Measurements from ENCODE around the gene POLN.
A peak's percentile ranks its signal among the peaks of the same experiment; 100 is the strongest.

Gene POLN

DNA sequence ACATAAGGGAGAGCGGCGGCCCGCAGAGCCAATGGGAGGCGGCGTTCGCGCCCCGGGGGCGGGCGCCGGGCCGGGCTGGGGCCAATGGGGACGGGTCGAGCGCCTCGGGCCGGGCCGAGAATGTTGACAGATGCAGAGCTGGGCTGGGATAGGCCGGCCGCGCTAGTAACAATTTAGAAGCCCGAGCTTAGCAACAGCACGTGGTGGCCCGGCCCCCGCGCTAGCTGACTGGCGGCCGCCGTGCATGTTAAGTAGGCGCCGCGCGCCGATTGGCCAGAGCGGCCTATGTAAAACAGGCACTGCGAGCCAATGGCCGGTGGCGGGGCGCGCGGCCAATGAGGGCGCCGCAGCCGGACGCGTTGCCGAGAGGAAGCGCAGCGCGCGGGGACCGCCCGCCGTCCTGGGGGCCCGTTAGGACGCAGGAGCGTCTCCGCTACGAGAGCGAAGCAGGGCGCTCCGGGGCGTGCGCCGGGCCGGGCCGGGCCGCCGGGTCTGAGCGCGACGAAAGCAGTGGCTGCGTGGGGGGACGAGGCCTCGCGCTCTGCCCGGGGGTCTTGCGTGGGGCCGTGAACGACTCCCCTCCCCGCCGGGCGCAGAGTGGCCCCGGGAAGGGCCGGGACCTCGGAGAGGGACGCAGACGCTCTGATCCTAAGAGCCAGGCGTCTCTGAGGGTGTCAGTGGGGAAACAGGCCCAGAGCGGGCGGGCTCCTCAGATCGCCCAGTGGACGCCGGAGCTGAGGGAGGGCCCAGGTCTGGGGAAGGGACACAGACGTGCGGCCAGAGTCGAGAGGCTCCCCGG is 20.4 kb upstream of the POLN start:
- DNase-seq (ENCODE audit: low spot score), result peak; percentile 98

GRCh38 chr4:2261853-2262144 is 19.9 kb upstream of the POLN start, which contains the start of gene MXD4:
TSS of gene MXD4 (minus strand) at chr4:2262109. CDS start at chr4:2261980, 129 bp downstream.
- no peak for DNase-seq (ENCODE audit: low spot score)

DNA sequence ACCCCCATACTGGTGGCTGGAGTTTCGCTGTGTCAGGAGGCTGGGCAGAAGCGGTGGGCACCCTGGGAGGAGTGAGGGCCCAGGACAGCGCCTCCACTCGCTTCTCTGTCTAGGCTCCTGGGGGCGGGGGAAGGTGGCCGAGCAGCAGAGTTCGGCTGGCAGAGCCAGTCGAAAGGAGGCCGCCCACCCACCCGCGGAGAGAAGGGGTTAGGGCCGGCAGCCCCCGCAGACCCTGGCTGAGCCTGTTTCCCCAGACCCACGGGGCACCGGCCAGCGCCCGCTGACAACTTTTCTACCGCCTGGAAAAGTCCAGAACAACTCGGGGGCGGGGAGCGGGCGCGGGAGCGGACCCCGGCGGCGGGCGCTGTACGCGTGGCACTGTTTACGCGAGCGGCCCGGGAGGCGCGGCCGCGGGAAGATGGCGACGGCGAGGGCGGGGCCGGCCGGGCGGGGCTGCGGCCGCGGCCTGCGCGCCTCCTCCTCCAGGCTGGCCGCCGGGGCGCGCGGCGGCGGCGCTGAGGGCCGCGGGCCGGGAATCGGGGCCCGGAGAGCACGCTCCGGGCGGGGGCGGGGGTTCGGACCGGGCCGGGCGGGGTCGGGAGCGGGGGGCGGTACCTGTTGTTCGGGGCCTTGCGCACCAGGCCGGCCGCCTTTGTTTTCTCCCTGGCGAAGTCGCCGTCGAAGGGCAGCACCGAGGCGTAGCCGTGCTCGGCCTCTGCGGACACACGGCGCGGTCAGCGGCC is 19.4 kb upstream of the POLN start:
- DNase-seq (ENCODE audit: low spot score), result peak; percentile 78

GRCh38 chr4:2260344-2261109 is 18.6 kb upstream of the POLN start:
- DNase-seq (ENCODE audit: low spot score), result no peak

GRCh38 chr4:2259541-2260343 is 17.8 kb upstream of the POLN start:
- DNase-seq (ENCODE audit: low spot score), result no peak

DNA sequence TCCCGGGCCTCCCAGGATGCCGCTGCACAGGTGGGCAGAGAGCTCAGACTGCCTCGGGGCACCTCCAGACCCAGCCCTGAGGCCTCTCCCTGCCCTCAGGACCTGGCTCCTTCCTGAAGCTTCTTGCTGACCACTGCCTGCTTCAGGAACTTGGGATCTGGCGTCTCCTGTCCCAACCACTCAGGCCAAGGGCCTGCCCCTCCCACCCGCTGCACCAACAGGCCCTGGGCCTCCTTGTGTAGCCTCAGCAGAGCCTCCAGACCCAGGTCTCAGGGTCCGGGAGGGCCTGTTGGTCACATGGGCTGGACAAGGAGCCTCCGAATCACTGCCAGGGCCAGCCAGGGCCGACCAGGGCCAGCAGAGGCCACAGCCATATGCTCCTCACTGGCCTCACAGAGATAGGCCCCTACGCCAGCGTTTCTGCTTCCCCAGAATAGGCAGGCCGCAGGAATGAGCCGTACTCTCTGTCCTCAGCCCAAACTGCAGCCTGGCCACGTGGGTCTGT is 17.2 kb upstream of the POLN start:
- DNase-seq (ENCODE audit: low spot score), result no peak

DNA sequence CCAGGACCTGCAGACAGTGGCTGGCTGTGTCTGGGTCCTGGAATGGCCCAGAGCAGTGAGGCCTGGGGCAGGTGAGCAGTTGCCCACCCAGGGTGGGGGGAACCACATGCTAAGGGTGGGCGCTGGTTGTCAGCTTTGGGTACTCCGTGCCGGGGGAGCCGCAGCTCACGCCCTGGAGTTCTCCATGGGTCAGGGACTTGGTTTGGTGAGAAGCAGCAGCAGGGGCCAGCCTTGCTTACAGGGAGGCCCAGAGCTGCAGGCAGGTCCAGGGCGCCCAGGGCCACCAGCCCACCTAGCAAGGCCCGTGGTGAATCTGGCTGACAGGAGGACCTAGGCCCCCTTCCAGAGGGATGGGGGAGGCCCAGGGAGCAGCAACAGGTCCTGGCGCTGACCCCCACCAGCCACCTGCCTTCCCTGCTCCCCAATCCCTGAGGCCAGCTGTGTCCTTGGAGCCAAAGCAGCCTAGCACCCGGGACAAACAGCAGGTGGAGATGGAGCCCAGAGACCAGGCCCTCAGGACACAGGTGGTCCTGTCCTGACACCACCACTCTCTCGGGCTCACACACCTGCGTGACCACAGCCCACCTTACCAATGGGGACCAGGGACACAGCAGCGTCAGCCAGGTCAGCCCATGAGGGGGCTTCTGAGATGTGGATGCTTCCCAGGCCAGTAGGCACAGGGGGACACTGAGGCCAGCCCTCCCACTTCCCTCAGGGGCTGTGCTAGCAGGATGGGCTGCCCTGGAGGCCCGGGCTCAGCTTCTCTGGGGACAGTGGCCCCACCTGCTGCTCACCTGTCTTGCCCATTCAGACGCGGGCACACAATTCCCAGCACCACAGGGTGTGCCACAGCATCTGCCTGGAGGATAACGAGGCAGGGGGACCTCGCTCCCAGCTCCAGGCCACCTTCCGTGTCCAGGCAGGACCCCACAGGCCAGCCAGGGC is 16.4 kb upstream of the POLN start:
- DNase-seq (ENCODE audit: low spot score), result no peak

DNA sequence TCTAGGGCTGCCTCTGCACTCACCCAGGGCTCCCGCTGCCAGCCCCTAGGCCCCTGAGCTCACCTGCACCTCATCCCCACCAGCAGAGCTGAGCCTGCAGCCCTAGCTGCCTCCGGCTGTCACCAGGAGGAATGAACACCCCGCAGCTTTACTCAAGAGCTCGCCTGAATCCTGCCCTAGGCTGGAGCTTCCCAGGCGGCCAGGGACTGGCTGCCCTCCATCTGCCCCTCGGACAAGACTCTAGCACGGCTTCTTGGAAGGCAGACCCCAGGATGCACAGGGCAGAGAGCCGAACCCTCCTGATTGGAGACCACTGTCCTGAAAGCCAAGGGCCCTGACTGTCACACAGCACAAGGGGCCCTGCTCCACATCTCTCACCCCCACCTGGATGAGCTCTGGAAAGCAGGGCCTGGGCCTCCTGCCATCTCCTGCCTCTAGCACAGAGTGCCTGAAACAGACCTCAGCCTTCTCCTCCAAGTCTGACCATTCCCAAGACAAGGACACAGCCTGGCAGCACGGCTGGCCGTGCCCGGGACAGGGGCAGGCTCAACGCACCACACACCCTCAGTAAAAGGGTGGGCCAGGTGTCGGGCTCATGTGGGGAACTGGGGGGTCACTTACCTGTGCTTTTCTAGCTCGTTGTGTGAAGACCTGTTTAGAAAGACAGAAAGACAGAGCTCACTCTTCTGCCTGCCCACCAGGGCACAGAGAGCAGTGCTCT is 15.6 kb upstream of the POLN start:
- DNase-seq (ENCODE audit: low spot score), result no peak

DNA sequence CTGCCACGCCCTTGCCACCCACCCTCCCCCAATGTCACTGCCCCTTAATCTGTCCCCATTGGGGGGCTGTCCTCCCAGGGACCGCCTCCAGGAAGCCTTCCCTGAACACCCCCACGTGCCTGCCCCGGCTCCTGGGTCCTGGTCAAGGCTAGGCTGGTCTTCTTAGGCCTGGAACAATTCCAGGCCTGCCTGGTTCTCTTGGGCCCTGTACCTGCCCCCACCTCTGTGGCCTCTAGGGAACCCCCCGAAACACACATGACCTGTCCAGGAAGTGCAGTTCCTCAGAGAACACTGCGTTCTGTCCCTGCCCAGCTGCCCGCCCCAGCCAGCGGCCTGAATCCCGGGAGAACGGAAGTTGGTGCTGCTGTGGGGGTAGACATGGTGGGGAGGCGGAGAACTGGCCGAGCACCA is 14.9 kb upstream of the POLN start:
- DNase-seq (ENCODE audit: low spot score), result no peak

GRCh38 chr4:2256156-2256731 is 14.3 kb upstream of the POLN start:
- no peak for DNase-seq (ENCODE audit: low spot score)

GRCh38 chr4:2255501-2256155 is 13.7 kb upstream of the POLN start:
- no peak for DNase-seq (ENCODE audit: low spot score)

- DNase-seq (ENCODE audit: low spot score), result no peak
Measured at GRCh38 chr4:2254665-2255500, 13.0 kb upstream of the POLN start.

DNA sequence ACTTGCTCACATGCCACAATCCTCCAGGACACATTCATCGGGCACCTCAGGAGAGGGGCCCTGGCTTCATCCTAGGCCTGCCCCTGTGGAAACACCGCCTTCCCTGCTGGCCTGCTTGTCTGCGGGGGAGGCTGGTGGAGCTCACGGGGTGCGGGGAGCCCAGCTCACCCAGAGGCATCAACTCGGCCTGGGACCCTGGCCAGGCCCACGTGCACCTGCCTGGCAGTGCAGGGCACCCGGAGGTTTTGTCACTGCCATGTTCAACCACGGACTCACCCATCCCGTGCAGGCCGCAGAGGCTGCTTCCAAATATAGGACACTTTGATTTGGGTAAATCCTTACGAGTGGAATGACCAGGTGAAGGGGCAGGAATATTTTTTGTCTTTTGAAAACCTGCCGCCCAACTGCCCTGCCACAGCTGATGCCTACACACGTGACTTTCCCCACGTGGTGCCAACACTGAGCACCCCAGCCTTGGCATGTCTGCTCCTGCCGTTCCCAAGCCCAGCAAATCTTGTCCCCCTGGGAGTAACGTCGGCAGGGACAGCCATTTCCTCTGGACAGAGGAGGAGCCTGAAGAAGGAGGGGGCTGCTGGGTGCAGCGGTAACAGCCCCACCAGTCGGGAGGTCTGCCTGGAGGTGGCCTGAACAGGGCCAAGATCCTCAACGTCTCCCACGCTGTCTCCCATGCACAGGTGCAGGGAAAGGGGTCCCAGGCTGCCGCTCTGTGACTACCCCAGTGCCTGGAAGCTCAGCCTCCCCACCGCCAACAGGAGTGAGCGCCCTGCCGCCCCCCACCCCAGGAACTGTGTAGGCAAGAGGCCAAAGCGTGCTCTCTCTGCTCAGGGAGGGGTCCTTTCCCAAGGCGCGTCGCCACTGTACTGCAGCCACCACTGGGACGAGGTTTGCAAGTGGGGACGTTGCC is 11.5 kb upstream of the POLN start:
- no peak for DNase-seq (ENCODE audit: low spot score)

DNA sequence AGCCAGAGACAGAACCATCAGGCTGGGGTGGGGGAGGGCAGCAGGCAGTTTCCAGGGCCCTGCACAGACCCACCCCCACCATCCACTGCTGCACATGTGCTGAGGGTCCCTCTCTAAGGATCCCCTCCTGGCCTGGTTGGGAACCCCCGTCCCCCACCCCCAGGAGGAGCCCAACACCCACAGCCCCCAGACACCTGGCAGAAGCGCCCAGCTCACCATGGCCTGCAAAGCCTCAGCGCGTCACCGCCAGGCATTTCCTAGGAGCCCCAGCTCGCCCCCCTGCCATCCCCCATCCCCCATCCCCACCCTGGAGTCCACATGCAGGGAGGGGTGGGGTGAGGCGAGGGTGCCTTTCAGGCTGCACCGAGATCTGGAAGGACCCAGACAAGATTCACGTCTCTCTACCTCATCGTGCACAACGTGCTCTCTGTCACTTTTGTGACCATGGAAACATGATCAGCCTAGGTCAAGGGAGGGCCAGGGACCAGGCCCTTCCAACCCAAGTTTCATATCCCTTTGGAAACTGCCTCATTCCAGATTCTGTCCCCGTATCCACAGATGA is 10.7 kb upstream of the POLN start:
- DNase-seq (ENCODE audit: low spot score), result no peak

- DNase-seq (ENCODE audit: low spot score), result no peak
Measured at GRCh38 chr4:2251795-2252529, 10.0 kb upstream of the POLN start.

Data from hematopoietic multipotent progenitor cell treated with erythropoietin and hydrocortisone succinate and interleukin-3 and kit ligand, for 17 days (in vitro differentiated cells).